Erythroblast (primary cell): ENCODE measurements around the gene C5orf52.
"Not testable (repeated sequence)": the region's sequence is repeated elsewhere in the genome, so short reads cannot be mapped to it uniquely, and the experiment has no call there.

Source experiments
- DNase-seq, 2 experiments: peaks; one replicate each; lab custom pipeline; 2025; lab: John Stamatoyannopoulos, UW
- GATA1 ChIP-seq: IDR thresholded peaks from 2 replicates; pipeline ENCODE4 v1.6.1; 2011; ENCODE audit warnings: low read depth, mild to moderate bottlenecking, control low read depth, low read length, moderate library complexity
- POLR2A ChIP-seq: IDR thresholded peaks from 2 replicates; pipeline ENCODE4 v1.6.1; 2011; ENCODE audit warnings: mild to moderate bottlenecking, low read length

The C5orf52 gene

DNA sequence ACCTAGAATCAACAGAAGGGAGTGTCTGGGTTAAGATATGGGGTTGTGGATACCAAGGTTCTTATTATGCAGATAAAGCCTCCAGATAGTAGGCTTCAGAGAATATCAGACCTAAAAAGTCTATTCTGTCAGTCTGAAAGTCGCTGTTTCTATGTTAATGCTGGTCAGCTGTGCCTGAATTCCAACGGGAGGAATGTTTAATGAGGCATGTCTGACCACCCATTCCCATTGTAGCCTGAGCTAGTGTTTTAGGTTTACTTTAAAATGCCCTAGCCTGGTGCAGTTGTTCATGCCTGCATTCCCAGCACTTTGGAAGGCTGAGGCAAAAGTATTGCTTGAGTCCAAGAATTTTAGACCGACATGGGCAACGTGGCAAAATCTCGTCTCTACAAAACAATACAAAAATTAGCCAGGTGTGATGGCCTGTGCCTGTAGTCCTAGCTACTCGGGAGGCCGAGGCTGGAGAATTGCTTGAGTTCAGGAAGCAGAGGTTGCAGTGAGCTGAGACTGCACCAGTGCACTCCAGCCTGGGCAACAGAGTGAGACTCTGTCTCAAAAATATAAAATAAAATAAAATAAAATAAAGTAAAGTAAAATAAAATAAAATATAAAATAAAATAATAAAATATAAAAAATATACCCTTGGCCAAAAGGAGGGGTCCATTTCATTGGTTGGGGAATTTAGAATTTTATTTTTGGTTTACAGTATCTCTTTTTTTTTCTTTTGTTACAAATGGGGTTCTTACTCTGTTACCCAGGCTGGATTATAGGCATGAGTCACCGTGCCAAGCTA is 11.3 kb upstream of the C5orf52 start:
- peak in 1 of 2 experiments; percentile 49 for DNase-seq
- TF ChIP-seq GATA1: no peak
- no peak for TF ChIP-seq POLR2A

- no peak for DNase-seq
Observed at GRCh38 chr5:157665467-157666070, 5.8 kb upstream of the C5orf52 start.

DNA sequence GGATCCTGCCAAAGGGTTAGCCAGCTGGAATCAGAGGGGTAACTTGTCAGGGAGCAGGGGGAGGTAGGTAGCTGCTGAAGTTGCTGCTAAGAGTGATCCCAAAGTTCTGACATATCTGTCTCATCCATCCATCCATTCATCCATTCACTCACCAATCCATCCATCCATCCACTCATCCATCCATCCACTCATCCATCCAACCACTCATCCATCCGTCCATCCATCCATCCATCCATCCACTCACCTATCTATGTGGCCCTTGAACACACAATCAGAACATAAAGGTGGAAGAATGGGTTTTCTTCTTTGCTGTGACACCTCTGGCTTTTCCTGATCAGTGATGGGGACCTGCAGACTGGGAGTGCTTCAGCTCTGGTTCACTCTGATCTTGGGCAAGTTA is 3.0 kb upstream of the C5orf52 start:
- TF ChIP-seq GATA1 (no peak), POLR2A (no peak)

More at GRCh38 chr5:157665467-157666070, 5.8 kb upstream of the C5orf52 start:
- TF ChIP-seq POLR2A (no peak), GATA1 (no peak)

GRCh38 chr5:157669701-157670097 is 1.6 kb upstream of the C5orf52 start:
- DNase-seq: no peak
- TF ChIP-seq POLR2A: no peak

More for the DNA sequence above, 3.0 kb upstream of the C5orf52 start:
- DNase-seq: no peak

- no peak for TF ChIP-seq GATA1
- no peak for TF ChIP-seq POLR2A
- no peak for DNase-seq
Observed at GRCh38 chr5:157671592-157672330, 428 bp downstream of the C5orf52 start.

DNA sequence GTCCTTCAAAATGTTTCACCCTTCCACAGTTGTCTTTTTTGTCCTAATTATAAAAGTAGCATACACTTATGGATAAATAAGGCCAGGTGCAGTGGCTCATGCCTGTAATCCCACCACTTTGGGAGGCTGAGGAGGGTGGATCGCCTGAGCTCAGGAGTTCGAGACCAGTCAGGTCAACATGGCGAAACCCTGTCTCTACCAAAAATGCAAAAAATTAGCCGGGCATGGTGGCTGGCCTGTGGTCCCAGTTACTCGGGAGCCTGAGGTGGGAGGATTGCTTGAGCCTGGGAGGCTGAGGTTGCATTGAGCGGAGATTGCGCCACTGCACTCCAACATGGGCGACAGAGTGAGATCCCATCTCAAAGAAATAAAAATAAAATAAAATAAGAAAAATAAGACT is 1.6 kb downstream of the C5orf52 start:
- no peak for TF ChIP-seq POLR2A
- no peak for TF ChIP-seq GATA1
- no peak for DNase-seq

- DNase-seq: not testable (repeated sequence)
Observed at GRCh38 chr5:157674351-157674750, 3.0 kb downstream of the C5orf52 start.

DNA sequence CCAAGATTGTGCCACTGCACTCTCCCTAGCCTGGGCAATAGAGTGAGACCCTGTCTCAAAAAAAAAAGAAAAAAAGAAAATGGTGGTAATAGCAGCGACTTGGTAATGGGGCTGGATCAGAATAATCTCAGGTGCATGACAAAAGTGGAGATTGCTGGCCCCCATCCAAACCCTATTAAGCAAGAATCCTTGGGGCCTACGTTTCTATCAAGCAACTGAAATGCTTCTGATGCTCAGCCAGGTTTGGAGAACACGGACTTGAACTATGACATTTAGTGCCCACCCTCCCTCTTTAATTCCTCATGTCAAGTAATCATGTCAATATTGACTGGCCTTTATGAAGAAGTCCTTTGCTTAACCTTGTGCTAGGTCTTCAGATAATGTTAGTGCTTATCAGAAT is 6.6 kb downstream of the C5orf52 start:
- TF ChIP-seq POLR2A (no peak), GATA1 (no peak)

DNA sequence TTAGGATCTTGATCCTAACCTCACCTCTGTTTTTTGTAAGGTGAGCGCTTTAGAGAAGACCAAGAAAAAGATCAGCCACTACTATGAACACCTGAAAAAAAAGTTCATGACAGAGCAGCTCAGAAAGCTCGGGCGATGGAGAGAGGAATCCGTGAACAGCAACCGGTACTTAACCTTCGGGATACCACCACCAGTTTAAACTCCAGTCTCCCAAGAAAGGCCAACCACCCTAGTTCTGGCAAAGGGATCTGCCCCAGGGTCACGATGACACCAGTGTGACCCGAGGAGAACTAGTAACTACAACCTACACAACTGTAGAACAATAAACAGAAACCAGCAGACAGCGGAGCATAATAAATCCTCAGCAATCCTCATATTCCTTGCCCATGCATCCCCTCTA is 8.5 kb downstream of the C5orf52 start:
- no peak for DNase-seq
- TF ChIP-seq POLR2A (no peak), GATA1 (no peak)

More for the DNA sequence above, 6.6 kb downstream of the C5orf52 start:
- DNase-seq: no peak

GRCh38 chr5:157680239-157680638 is 8.9 kb downstream of the C5orf52 start:
- TF ChIP-seq GATA1: no peak
- no peak for TF ChIP-seq POLR2A
- no peak for DNase-seq

DNA sequence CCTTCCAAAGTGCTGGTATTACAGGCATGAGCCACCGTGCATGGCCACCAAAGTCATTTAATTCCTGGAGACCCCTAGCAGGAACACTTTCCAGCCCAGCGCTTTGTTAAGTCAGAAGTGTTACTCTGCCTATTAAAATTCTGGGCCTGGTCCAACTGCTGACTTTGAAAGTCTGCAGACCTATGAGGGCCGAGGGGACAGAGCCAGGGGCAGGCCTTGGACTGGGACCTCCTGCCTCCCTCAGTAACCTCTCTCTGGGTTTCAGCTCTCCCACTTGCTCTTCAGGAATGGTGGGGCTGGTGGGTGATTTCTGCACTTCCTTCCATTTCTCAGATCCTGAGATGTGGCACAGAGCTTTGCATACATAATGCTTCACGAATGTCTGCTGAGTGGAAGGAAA is 9.7 kb downstream of the C5orf52 start:
- TF ChIP-seq POLR2A (no peak), GATA1 (no peak)
- DNase-seq: no peak

DNA sequence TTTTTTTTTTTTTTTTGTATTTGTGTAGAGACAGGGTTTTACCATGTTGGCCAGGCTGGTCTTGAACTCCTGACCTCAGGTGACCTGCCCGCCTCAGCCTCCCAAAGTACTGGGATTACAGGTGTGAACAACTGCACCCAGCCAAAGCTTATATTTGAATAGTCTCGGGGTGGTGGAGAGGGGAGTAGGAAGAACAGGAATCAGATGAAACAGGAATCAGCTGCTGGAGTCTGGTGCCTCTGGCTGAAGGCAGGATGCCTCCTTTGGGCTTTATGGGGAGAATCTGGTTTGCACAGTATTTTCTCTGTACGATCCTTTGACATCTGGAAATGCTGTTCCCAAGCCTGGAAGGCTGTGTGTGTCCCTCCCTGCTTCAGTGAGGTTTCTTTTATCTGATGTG is 10.9 kb downstream of the C5orf52 start:
- no peak for TF ChIP-seq GATA1
- no peak for TF ChIP-seq POLR2A

DNA sequence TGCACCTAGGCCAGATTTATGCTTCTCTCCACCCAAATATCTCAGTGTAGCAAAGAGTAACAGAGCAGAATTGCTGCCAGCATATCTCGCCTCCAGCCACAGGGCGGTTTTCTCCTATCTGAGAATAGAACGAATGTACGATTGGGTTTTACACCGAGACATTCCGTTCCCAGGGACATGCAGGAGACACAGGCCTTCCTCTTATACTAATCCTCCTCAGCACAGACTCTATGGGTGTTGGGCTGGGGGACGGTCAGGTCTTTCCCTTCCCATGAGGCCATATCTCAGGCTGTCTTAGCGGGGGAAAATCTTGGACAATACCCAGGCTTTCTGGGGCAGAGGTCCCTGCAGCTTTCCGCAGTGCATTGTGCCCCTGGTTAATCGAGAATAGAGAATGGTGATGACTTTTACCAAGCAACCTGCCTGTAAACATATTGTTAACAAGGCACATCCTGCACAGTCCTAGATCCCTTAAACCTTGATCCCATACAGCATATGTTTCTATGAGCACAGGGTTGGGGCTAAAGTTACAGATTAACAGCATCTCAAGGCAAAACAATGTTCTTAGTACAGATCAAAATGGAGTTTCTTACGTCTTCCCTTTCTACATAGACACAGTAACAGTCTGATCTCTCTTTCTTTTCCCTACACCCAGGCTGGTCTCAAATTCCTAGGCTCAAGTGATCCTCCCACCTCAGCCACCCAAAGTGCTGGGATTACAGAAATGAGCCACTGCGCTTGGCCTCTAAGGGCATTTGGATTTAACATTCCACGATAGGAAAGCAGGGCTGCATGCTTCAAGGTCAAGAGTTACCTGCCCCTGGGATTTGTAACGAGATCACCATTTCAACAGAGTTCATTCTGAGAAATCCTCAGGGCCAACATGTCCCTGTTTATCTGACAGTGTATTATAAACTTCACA is 15.2 kb downstream of the C5orf52 start:
- not testable (repeated sequence) for DNase-seq

More for the DNA sequence above, 10.9 kb downstream of the C5orf52 start:
- no peak for DNase-seq
